Activated CD4-positive, CD25-positive, alpha-beta regulatory T cell treated with anti-CD3 and anti-CD28 coated beads, Interleukin-2, amount 50 U/mL, for 24 hours (primary cell): ENCODE results near the gene KRT74.

Experiments
- ATAC-seq, 2 donors: fragments of 150-1000 bp; cut with Tn5 transposase; one replicate each; pipeline ENCODE4 v1.10.0; 2021; ENCODE audit warnings: mild to moderate bottlenecking in 1 of 2, moderate library complexity in 1 of 2

Gene KRT74

DNA sequence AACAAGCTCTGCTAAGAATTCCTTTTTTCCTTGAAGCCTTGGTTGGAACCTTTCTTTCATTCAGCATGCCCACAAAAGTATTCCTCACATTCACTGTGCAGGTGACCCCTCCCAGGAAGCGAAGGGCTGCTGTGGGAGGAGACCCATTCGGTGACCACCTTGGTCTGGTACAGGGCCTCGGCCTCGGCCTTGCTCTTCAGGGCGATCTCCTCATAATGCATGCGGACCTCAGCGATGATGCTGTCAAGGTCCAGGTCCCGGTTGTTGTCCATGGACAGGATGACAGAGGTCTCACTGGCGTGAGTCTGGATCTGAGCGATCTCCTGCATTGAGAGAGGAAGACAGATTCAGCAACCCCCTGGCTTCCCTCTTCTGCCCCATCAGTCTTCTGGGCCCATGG lies 3.1 kb downstream of the KRT74 start:
- ATAC-seq, result no peak

DNA sequence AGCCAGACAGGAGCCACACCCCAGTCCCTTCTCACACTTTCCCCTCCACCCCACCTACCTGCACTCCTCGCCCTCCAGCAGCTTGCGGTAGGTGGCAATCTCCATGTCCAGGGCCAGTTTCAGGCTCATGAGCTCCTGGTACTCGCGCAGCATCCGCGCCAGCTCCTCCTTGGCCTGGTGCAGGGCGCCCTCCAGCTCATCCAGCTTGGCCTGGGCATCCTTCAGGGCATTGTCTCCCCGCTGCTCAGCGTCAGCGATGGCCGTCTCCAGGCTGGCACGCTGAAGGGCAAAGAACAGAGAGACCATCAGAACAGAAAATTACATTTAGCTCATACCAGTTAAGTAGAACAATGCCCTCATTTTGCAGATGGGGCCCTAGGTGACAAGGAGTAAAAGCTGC lies 5.5 kb downstream of the KRT74 start:
- no peak for ATAC-seq

DNA sequence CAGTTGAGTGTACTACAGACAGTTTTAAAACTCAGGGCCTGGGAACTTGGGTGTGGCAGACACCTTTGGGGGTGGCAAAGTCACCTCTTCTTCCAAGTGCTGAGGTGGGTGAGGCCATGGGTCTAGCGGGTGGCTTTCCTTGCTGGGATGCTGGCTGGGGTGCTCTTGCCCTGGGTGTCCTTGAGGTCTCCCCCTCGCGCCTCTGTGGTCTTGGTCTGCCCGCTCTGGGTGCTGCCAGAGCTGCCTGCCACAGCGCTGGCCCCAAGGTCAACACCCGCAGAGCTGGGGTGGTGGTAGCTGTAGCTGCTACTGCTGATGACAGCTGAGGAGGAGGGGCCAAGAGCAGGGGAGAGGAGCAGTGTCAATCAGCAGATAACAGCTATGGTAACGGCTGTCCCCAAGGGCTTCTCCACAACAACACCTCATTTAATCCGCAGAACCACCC lies 6.8 kb downstream of the KRT74 start:
- no peak for ATAC-seq

DNA sequence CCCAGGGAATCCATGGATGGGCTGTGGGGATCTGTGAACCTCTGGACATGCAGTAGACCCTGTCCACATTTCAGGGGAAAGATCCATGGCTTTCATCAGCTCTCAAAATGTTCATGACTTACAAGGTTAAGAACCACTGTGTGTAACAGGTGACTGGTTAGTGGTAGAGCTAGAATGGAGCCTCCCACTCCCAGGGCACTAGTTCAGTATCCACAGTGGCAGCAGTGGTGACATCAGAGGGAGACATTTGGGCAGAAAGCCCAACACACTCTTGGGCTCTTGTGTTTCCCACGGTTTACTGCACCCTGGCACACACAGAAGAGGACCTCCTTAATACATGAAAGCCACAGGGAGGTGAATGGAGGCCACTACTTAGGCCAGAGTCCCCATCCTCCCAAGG lies 9.1 kb downstream of the KRT74 start:
- no peak for ATAC-seq

DNA sequence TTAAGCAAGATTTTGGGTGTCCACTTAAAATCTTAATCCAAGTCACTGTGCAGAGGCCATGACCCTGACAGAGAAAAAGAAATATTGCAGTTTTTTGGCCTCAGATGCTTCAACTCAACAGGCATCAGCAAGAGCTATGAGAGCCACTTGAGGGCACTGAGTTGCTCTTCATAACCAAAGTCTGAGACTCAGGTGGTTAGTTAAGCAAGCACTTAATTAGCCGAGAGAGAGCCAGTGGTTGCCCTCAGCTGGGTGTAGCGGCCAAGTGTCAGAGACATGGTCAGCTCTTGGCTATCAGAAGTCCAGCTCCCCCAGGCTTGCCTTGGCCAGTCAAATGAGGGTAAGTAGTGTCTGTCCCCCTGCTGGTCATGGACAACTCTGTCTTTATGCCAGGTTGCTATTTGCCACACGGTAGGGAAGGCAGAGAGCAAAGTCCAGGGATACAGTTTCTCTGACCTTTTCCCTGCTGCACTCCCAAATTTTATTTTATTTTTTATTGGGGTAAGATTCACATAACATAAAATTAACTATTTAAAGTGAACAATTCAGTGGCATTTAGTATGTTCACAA lies 11.7 kb downstream of the KRT74 start:
- ATAC-seq, result no peak

DNA sequence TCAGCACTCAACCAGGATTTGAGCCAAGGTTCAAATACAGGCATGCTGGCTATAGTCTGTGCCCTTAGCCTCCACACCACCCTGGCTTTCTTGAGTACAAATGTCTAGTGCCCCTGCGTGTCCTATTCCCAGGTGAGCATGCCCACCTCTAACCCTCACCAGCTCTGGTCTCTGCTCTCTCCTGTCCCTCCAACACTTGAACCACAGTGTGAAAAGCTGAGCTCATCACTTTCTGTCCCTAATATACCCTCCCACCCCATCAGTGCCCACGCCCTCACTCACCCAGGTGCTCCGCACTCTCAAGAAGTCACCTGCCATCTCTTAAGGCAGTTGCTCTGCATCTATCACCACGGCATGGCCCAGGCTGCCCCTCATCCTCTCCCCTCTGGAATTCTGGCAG lies 13.7 kb downstream of the KRT74 start:
- no peak for ATAC-seq

DNA sequence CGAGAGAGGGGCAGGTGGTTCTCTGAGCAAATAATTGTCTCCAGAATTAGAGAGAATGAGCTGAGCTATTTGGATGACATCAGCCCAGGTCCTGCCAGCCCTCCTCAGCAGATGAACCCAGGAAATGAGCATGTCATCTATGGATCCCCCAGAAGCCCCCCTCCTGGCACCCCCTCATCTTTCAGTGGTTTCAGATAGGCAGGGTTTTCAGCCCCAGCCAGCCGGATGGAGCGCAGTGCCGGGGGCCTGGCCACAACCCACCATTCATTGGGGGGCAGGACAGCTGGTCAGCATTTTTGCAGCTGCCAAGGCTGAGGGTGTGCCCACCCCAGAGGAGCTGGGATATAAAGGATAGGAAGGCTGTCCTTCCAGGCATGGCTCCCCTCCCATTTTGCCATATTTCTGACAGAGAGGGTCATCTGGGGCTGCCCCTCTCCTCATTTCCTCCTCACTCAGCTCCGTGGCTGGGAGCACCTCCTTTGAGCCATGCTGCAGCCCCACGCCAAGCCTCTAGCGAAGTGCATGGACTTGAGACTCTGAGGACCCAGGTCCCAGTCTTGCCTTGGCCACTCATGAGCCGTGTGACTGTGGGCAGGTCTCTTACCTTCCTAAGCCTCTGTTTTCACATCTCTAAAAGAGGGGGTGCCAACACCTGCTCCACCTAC lies 14.7 kb downstream of the KRT74 start:
- no peak for ATAC-seq

DNA sequence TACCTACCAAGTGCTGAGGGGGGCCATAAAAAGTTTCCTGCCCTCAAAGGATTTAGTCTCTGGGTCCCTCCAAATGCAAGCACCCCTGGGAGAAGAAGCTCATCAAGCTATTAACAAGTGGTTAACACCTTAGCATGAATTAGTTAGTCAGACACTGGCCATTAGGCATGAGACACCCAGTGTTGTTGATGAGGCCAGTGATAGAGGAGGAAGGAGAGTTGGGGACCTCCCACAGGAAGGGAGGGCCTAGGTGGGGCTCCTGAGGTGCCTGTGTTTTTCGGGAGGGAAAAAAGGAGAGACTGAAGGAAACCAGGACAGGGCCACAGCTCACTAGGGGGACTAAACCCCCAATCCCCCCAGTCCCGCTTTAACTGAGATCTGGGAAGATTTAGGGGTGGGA lies 16.2 kb downstream of the KRT74 start:
- no peak for ATAC-seq

DNA sequence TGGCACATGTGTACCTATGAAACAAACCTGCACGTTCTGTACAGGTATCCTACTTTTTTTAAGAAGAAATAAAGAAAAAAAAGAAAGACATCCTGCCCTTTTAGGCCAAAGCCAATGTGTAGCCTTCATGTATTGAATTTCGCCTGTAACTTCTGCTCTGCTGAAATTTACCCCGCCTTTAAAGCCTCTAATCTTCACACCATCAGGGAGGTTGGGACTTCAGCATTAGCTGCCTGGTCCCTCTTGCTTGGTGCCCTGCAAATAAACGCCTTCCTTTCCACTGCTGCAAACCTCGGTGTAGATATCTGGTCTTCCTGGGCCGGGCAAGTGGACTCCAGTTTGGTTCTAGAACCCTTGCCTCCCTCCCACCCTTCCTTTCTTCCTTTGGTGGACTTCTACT lies 18.1 kb downstream of the KRT74 start:
- no peak for ATAC-seq

DNA sequence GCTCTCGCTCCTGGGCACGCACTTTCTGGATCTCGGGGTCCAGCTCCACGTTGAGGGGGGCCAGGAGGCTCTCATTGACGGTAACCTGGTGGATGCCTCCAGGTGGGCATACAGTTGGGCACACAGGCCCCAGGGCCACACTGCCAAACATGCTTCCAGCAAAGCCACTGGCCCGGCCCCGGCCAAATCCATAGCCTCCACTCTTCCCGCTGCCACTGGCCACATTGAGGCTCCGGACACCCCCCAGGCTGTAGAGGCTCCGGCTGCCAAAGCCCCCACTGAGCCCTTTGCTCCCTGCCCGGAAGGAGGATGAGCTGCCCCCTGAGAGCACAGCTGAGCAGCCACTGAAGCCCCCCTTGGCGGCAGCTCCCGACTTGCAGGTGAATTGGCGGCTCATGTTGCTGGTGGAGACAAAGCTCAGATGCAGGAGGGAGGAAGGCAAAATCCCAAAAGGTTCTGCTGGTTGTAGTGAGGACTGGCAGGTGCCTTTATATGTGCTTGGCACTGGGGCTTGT lies 20.9 kb downstream of the KRT74 start, which contains the start of gene KRT71:
Gene KRT71, minus strand, starts transcription at position 465 of the 515 bp plus-strand sequence. Its CDS starts 68 bp downstream, at position 397.
- ATAC-seq, result no peak

DNA sequence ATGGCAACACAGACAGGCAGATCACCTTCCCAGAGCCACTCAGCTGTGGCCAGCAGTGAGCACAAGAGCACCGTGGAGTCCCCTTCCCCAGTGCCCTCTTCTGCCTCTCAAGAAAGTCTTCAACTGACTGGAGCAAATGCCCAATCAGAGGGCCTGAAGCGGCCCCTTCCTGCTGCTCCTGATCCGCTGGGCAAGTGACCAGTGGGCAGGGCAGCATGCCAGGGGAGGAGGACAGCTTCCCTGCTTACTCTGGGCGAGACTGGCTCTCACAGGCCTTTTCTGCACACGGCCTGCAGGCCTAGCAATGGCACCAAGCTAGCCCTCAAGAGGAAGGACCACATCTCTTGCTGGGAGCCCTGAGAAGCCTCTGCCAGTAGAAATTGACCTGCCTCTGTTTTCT lies 21.6 kb downstream of the KRT74 start:
- ATAC-seq, result no peak

DNA sequence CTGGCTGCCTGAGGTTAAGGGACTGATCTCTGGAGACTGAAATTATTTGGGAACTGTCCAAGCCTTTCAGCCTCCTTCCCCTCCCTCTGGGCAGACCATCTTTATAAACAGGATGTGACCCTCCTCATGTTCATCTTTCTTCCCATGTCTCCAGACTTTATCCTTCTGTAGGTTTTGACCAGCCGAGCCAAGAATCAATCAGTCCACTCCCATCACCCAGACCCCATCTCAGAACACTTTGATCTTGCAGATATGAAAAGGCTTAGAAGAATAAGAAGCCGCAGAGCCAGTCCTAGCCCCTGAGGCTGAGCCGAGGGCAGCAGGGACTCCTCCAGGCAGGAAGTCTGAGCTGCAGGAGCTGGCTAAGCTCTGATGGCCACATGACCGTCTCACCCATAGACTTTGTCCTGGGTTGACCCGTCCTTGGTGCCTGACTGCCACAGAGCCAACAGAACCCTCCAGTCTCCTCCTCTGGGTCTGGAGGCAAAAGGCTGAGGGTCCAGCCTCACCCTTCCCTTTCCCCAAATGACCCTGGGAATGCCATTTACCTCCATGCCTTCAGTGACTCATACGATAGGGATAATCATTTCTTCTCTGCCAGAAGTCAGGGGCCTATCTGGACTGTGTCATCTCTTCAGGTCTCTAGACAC lies 22.3 kb downstream of the KRT74 start:
- ATAC-seq, result no peak

DNA sequence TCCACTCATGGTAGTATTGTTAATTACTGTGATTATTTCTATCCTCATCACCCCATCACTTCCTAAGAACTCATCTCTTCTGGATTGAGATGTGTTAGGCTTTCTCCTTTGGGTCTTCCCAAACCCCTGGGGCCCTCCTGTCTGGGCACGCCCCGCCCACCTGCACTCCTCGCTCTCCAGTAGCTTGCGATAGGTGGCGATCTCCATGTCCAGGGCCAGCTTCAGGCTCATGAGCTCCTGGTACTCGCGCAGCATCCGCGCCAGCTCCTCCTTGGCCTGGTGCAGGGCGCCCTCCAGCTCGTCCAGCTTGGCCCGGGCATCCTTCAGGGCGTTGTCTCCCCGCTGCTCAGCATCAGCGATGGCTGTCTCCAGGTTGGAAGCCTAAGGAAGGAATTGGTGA lies 27.5 kb downstream of the KRT74 start:
- ATAC-seq, result no peak

DNA sequence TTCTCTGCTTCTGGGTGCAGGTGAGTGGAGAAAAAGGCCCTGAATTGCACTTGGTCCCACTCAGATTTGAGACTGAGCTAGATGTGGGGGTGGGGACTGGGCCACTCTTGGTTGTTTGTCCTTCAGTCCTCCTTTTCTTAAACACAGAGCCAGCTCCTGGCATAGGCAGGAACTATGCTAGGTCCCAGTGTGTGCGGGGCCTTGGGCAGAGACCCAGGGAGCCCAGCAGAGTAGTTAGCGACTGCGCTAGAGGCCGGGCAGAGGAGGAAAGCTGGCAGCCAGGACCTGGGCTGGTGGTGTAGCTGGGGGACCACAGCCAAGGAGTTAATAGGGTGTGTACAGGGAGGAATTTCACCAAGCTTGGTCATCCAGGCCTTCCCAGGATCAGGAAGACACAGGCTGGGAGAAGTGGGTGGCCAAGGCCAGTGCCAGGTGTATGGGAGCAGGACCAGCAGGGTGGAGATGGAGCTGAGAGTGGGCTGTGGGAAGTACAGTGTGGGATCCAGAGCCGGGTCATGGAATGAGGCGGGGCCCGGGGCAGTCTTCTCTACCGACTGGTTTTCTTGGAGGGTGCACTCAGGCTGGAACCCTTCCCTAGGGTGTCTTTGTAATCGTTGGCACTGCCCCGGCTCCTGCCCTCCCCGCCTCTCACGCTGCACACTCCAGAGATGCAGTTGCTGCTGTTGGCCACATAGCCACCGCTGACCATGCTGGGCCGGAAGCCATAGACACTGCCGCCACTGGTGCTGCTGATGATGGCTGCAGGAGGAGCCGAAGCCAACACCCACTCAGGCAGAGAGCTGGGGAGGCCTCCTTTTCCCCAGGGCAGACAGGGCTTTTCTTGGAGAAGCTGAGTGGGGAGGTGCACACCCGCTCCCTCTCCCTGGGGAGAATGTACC lies 29.4 kb downstream of the KRT74 start:
- ATAC-seq, result no peak

DNA sequence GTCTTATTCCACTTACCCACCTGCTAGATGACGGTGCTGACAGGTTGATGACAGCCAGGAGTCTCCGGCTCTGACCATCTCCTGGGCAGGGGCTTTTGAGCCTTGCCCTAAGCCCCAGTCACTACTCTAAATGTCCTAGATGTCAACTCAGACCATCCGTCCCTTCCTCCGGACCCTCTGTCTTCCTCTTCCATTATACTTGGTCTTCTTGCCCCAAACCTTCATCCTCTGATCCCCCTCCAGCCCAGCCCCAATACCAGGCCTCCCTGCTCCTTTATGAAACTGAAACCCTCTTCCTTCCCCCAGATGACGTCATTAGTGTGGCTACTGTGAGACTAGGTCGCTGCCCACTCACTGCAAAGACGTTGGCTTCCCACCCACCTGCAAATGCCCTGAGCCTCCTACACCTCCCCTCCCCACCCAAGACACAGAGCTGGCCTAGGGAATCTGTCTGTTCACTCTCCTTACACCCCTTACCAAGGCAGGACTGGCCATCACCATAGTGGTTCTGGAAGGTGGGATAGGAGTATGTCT lies 30.8 kb downstream of the KRT74 start:
- ATAC-seq, result no peak

DNA sequence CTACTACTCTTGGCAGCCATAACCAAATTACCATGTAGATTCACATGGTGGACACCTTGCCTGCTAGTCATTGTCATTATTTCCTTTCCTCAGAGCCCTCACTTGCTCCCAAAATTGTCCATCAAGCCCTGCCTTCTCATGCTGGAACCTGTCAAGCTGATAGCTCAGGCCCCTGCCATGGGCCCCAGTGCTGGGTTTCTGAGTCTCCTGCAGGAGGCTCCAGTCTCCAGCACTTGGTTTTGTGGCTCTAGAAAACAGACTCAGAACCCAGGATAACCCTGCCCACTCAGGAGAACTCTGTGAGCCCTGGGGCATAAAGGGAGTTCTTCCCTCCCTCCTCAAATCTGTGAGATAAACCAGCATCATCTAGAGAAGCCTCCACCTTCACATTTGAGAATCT lies 31.5 kb downstream of the KRT74 start:
- no peak for ATAC-seq

DNA sequence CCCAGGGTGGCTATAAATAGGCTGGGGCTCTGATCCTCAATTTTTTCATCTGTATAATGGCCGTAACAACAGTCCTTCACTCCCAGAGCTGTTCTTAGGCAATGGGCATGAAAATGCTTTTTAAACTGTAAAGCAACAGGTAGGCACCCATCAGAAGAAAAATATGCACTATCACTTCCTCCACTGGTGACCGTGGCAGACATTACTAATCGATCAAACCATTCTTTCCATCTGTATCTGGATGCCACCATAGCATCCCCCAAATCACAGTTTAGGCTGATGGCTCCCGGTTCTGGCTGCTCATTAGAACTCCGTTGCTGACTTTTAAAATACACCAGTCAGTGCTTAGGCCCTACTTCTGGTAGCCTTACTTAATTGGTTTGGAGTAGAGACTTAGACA lies 31.9 kb downstream of the KRT74 start:
- no peak for ATAC-seq

DNA sequence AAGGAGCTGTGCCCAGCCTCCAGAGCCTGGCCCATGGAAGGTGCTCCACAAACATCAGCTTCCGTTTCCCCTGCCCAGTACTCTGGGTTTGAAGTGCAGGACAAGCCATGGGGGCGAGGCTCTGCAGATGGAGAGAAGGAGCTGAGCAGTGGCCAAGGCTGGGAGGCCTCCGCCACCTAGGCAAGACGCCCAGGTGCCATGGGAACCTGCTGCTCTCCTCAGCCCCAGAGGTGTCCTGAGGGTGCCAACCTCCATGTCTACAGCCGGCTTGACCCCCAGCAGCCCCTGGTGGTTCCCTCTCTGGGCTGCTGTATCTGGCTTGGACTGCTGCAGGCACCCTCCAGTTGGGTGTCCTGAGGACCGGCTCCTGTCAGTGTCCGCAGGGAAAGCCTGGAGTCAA lies 33.1 kb downstream of the KRT74 start:
- ATAC-seq, result no peak

DNA sequence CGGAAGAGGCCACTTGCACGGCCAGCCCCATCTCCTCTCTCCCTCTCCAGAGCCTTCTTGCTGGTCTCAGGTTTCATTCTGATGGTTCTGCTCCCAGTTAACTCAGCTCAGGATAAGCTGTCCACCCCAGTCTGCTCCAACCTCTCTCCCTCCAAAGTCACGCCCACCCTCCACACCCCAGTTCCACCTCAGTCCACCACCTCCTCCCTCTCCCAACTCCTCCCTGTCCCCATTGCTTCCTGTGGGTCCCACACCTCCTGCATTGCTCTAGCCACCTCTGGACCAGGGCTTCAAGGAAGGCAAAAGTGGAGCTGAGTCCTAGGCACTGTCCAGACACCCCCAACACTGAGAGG lies 33.8 kb downstream of the KRT74 start:
- ATAC-seq, result no peak

DNA sequence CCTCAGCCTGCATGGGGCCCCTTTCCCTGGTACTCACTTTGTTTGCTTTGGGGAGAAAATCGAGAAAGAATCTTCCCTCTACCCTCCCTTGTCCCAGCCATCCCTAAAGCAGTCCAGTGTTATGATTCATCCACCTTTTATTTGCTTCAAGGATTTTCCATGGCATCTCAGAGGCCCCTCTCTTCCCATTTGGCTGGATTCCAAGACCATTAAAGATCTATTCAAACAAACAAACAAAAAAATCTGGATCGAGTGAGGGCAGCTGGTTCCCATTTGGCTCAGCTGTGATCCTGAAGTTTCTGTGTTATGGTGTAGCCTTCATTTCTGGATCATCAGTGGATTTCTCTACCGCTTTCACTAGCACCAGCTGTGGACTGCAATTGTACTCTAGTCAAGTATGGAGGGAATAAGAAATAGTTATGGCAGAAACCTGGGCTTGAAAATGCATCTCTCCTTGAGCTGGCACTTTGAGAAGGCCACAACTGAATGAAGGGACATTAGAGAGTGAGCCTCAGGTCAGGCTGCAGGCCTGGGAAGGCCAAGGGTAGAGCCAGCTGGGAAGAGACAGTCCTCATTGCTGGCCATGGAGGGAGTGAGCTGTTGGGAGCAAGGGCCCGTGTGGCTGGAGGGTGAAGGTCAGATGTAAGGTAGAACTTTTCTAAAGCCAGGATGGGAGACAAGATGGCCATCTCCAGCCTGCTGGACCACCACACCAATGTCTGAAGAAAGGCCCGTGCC lies 34.4 kb downstream of the KRT74 start:
- no peak for ATAC-seq

DNA sequence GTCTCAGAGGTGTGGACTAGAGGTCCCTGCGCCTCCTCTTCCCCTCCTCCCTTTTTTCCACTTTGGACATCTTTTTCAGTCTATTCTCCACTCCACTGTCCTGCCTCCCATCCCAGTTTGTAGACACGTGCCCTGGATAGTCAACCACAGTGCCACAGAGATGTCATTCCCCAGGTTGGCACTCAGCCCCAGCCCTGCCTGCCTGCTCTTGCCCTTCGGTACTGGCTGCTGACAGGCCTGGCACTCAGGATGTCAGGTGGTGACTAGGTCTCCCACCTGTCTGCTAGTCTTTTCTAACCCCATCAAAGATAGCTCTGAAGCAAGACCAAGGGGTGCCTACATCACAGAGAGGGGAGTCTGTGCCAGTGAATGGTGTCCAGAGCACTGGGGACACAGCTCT lies 36.5 kb downstream of the KRT74 start:
- ATAC-seq, result no peak

DNA sequence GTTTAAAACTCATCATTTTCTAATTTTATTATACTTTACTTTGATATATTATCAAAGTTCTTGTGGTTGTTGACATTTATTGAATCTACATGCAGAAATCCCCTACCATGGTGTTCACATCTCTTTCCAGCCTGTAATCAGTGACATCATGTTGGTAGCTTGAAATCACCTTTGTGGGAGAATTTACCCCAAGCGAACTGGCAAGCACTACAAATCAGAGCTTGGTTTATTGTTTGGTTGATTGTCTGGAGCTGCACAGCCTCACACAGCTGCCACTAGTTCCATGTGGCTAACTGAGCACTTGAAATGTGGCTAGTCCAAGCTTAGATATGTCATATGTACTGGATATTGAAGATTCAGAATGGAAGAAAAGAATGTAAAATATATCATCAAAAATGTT lies 38.1 kb downstream of the KRT74 start:
- no peak for ATAC-seq
